HG03521 (cell line): ENCODE measurements around the gene RNASEH2A.

Experiments used
- ATAC-seq: cut with Tn5 transposase; IDR thresholded peaks from one replicate; pipeline ENCODE4 v1.9.1; 2021; ENCODE audit warnings: mild to moderate bottlenecking, moderate library complexity; ENCODE audit not compliant: unreplicated experiment

RNASEH2A gene

DNA sequence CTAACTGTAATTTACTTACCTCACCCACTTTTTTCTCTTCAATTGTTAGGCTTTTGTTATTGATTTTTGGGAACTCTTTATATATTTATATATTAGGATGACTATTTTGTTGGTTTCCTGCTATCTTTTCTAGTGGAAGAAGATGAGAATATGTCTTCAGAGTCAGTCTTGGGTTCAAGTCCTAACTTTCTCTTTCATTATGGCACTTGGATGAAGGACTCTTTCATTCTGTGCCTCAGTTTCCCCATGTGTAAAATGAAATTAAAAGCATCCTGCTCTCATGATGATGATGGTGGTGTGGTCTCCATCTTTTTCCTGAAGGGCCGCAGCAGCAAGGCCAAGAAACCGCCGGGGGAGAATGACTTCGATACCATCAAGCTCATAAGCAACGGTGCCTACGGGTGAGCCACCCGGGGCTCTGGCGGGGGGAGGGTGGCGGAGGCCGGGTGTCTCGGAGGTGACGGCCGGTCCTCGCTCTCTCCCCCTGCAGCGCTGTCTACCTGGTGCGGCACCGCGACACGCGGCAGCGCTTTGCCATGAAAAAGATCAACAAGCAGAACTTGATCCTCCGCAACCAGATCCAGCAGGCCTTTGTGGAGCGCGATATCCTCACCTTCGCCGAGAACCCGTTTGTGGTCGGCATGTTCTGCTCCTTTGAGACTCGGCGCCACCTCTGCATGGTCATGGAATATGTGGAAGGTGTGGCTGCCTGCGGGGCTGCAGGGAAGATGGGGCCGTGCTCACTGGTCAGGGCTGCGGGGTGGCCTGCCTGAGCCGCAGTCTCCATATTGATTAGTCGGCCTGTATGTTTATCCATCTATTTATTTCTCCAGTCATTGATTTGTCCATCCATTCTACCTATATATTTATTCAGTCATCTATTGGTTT lies 51.9 kb downstream of the RNASEH2A start:
- ATAC-seq = no peak

DNA sequence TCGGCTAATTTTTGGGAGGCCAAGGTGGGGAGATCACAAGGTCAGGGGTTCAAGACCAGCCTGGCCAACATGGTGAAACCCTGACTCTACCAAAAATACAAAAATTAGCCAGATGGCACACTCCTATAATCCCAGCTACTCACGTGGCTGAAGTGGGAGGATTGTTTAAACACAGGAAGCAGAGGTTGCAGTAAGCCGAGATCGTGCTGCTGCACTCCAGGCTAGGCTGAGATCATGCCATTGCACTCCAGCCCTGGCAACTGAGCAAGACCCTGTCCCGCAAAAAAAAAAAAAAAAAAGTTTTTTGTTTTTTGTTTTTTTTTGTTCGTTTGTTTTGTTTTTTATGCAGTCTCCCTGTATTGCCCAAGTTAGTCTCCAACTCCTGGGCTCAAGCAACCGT lies 53.2 kb downstream of the RNASEH2A start:
- no peak for ATAC-seq
